Smooth muscle cell (in vitro differentiated cells): Measurements from ENCODE around the gene BICDL2. TPM values are rescaled to one million over a fixed set of nuclear protein-coding genes. Genes with fewer than 3 reads are reported as not detected.

Experiments used
- DNase-seq: peaks from one replicate; lab custom pipeline; 2025; ENCODE audit not compliant: unreplicated experiment; lab: John Stamatoyannopoulos, UW
- H2AFZ ChIP-seq: fragments of 200-600 bp; sonication (generic); 2 replicates; pipeline ENCODE4 v1.6.0; 2016; ENCODE audit warnings: antibody characterized with exemption, low read depth, mild to moderate bottlenecking
- H3F3A ChIP-seq: fragments of 200-600 bp; sonication (generic); 2 replicates; pipeline ENCODE4 v1.6.0; 2017; ENCODE audit warnings: antibody characterized with exemption, low read depth
- H3K27ac ChIP-seq: fragments of 200-600 bp; sonication (generic); 2 replicates; pipeline ENCODE4 v1.5.1; 2016; ENCODE audit warnings: low read depth, mild to moderate bottlenecking
- H3K27me3 ChIP-seq: fragments of 200-600 bp; sonication (generic); 2 replicates; pipeline ENCODE4 v1.6.1; 2016; ENCODE audit warnings: low read depth, mild to moderate bottlenecking
- H3K36me3 ChIP-seq: fragments of 200-600 bp; sonication (generic); 2 replicates; pipeline ENCODE4 v1.5.1; 2016; ENCODE audit warnings: low read depth
- H3K4me1 ChIP-seq: fragments of 200-600 bp; sonication (generic); 2 replicates; pipeline ENCODE4 v1.5.1; 2016; ENCODE audit warnings: low read depth
- H3K4me2 ChIP-seq: fragments of 200-600 bp; sonication (generic); 2 replicates; pipeline ENCODE4 v1.6.0; 2016; ENCODE audit warnings: mild to moderate bottlenecking
- H3K4me3 ChIP-seq: fragments of 200-600 bp; sonication (generic); 2 replicates; pipeline ENCODE4 v1.5.1; 2016; ENCODE audit warnings: mild to moderate bottlenecking
- H3K79me2 ChIP-seq: fragments of 200-600 bp; sonication (generic); 2 replicates; pipeline ENCODE4 v1.6.0; 2016; ENCODE audit warnings: low read depth, mild to moderate bottlenecking
- H3K9ac ChIP-seq: fragments of 200-600 bp; sonication (generic); 2 replicates; pipeline ENCODE4 v1.6.0; 2016; ENCODE audit warnings: low read depth
- H3K9me3 ChIP-seq: fragments of 200-600 bp; sonication (generic); replicated peaks from 2 replicates; pipeline ENCODE4 v1.5.1; 2016; ENCODE audit warnings: low read depth
- H4K20me1 ChIP-seq: fragments of 200-600 bp; sonication (generic); 2 replicates; pipeline ENCODE4 v1.6.0; 2016; ENCODE audit warnings: low read depth
- WGBS: methylation state at CpG from one replicate; pipeline ENCODE4 v1.1.7; 2016; ENCODE audit warnings: low lambda C conversion rate; 5-methylcytosine and 5-hydroxymethylcytosine counted together
- polyA plus RNA-seq: library from polyadenylated mRNA; unstranded; fragments of >200 nt; fragmentation: Nextera tagmentation; extraction: Ambion mirVana; gene quantifications from 2 replicates; pipeline ENCODE4 v1.2.1, GENCODE V29; 2016
- total RNA-seq: library from RNA; depleted of rRNA; stranded (reverse); fragments of >200 nt; gene quantifications from 2 replicates; pipeline ENCODE4 v1.2.3, GENCODE V29; 2014
- TF ChIP-seq, protein P1 (sequence below): fragments of 200-600 bp; sonication (generic); IDR thresholded peaks from 2 replicates; pipeline ENCODE4 v1.5.1; 2017; ENCODE audit warnings: borderline replicate concordance, mild to moderate bottlenecking, antibody characterized with exemption; ENCODE audit not compliant: insufficient read depth, poor library complexity, severe bottlenecking

Gene BICDL2
- total and polyA plus RNA-seq, 2 experiments from 2014 or later = 0.86 to 1.5 TPM

DNA sequence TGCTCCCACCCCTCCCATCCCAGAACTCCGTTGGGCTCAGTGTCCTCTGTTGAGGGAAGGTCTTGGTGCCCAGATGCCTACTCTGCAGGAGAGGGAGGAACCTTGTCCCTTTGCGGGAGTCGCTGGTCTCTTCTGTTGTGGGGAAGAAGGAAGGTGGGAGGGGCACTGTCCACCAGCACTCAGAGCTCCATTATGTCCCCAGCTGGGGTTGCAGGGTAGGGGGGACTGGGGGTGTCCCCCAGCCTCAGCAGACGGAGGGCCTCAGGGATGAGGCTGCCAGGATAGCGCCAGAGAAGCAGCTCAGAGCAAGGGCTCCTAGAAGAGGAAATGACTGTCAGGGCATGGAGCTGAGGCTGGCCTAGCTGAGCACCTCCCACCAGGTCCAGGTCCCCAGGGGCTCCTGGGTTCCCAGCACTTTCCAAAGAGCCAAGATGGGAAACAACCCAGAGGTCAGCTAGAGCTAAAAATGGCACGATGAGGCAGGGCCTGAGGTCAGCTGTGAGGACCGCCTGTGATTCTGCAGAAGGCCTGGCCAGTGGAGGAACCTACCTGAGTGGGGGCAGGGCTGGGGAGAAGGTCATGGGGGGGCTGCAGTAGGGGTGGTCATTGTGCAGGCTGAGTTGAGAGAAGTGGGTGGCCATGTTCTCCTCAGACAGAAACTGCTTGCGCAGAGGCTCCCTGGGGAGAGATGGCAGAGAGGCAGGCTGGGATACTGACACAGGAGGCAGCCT lies 13.9 kb downstream of the BICDL2 start:
- no peaks in the 10 kb centered on the region for H3K27me3 ChIP-seq
- peak overlapping the region; percentile 86 for H3K4me3 ChIP-seq
- H3K79me2 ChIP-seq = no peaks in the 10 kb centered on the region
- H4K20me1 ChIP-seq = peaks cover 51% of the 10 kb centered on the region
- no peak overlapping the region for H2AFZ ChIP-seq
- peaks cover 17% of the 10 kb centered on the region for H3K4me1 ChIP-seq
- 20% methylated on average over 6 of the region's 8 CpGs for WGBS
- peak overlapping the region; percentile 99 for H3K9ac ChIP-seq
- H3K27ac ChIP-seq = peak overlapping the region; percentile 100
- H3K9me3 ChIP-seq = no peaks in the 10 kb centered on the region
- no peak for DNase-seq
- TF ChIP-seq, protein P1, sequence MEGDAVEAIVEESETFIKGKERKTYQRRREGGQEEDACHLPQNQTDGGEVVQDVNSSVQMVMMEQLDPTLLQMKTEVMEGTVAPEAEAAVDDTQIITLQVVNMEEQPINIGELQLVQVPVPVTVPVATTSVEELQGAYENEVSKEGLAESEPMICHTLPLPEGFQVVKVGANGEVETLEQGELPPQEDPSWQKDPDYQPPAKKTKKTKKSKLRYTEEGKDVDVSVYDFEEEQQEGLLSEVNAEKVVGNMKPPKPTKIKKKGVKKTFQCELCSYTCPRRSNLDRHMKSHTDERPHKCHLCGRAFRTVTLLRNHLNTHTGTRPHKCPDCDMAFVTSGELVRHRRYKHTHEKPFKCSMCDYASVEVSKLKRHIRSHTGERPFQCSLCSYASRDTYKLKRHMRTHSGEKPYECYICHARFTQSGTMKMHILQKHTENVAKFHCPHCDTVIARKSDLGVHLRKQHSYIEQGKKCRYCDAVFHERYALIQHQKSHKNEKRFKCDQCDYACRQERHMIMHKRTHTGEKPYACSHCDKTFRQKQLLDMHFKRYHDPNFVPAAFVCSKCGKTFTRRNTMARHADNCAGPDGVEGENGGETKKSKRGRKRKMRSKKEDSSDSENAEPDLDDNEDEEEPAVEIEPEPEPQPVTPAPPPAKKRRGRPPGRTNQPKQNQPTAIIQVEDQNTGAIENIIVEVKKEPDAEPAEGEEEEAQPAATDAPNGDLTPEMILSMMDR = no peak
- no peaks in the 10 kb centered on the region for H3K36me3 ChIP-seq
- H3K4me2 ChIP-seq = peak overlapping the region; percentile 93
- H3F3A ChIP-seq = peaks cover 3% of the 10 kb centered on the region

DNA sequence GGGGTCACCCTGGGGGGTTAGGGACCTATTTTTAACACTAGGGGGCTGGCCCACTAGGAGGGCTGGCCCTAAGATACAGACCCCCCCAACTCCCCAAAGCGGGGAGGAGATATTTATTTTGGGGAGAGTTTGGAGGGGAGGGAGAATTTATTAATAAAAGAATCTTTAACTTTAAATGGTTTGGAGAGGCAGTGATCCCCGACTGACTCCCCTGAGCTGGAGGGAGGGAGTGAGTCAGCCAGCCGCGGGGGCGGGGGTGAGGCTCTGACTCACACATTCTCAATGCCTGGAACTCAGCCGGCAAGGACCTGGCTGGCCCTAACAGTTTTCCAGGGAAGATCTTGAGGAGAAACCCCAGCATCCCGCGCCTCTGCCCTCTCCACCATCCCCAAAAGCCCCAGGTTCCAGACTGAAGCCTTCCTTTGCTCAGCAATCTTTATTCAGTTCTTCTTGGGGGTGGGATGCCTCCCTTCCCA lies 14.5 kb downstream of the BICDL2 start:
- peak overlapping the region; percentile 93 for H3K4me2 ChIP-seq
- no peaks in the 10 kb centered on the region for H3K79me2 ChIP-seq
- no peaks in the 10 kb centered on the region for H3K36me3 ChIP-seq
- under 1% methylated on average over 8 of the region's 8 CpGs for WGBS
- H3K9ac ChIP-seq = peak overlapping the region; percentile 99
- H4K20me1 ChIP-seq = peaks cover 45% of the 10 kb centered on the region
- H3K4me1 ChIP-seq = peaks cover 20% of the 10 kb centered on the region
- TF ChIP-seq, protein P1 = no peak
- no peaks in the 10 kb centered on the region for H3K27me3 ChIP-seq
- peak; percentile 62 for DNase-seq
- H3F3A ChIP-seq = peaks cover 9% of the 10 kb centered on the region
- H2AFZ ChIP-seq = no peak overlapping the region
- H3K27ac ChIP-seq = peak overlapping the region; percentile 100
- peak overlapping the region; percentile 86 for H3K4me3 ChIP-seq
- no peaks in the 10 kb centered on the region for H3K9me3 ChIP-seq

- Histone ChIP-seq H3F3A (peaks cover 12% of the 10 kb centered on the region), H3K27me3 (no peaks in the 10 kb centered on the region), H4K20me1 (peaks cover 38% of the 10 kb centered on the region), H3K9me3 (no peaks in the 10 kb centered on the region), H2AFZ (no peak overlapping the region), H3K36me3 (no peaks in the 10 kb centered on the region), H3K27ac (peak overlapping the region; percentile 100), H3K4me1 (peaks cover 21% of the 10 kb centered on the region), H3K4me3 (peak overlapping the region; percentile 86), H3K9ac (peak overlapping the region; percentile 99), H3K4me2 (peak overlapping the region; percentile 93), H3K79me2 (no peaks in the 10 kb centered on the region)
- TF ChIP-seq, protein P1 = peak; percentile 30
- WGBS = 0% methylated on average over 19 of the region's 25 CpGs
- peak; percentile 71 for DNase-seq
Observed at GRCh38 chr16:3021449-3022207, 15.1 kb downstream of the BICDL2 start.
